ENCODE results near the gene ETFBKMT. TPM values are rescaled to one million over a fixed set of nuclear protein-coding genes. Genes with fewer than 3 reads are reported as not detected.
"Not testable (repeated sequence)": the region's sequence is repeated elsewhere in the genome, so short reads cannot be mapped to it uniquely, and the experiment has no call there.

The ETFBKMT gene
- total RNA-seq, 1 donor from 2014 or later: 2.2 TPM

DNA sequence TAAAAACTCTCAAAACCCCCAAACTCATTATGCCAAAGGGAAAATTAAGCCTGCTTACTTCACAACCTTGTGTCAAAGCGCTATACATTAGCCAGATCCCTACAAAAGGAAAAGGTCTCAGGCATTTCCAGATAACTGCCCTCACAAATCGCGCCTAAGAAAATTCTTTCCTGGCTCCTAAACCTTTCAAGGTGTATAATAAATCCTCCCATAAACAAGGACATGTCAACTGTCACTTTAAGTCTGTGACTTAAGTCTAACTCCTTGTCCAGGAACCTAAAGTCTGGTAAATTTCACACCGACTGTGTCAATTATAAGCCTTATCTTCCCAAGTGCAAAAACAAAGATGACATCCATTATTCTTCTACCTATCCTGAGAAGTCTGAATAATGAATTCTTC is 4.3 kb upstream of the ETFBKMT start:
- DNase-seq (ENCODE audit: low read depth in 2 of 2): no peak

DNA sequence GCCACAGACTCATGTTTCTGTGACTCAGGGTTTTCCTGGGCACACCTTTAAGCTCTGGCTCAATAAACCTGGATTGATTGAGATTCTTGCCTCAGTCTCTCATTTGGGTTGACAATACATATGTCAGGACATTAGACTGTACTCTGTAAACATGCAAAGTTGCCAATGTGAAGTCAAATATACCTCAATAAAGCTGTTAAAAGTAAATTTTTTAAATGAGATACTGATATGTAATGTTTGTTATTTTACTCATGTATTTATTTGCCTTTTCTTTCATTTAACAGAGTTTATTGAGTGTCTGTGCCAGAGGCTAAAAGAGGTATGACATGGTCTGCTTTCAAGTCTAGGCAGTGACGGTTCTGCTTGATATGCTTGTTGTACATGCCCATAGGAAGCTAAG is 3.7 kb upstream of the ETFBKMT start:
- DNase-seq (ENCODE audit: low read depth in 2 of 2): no peak

DNA sequence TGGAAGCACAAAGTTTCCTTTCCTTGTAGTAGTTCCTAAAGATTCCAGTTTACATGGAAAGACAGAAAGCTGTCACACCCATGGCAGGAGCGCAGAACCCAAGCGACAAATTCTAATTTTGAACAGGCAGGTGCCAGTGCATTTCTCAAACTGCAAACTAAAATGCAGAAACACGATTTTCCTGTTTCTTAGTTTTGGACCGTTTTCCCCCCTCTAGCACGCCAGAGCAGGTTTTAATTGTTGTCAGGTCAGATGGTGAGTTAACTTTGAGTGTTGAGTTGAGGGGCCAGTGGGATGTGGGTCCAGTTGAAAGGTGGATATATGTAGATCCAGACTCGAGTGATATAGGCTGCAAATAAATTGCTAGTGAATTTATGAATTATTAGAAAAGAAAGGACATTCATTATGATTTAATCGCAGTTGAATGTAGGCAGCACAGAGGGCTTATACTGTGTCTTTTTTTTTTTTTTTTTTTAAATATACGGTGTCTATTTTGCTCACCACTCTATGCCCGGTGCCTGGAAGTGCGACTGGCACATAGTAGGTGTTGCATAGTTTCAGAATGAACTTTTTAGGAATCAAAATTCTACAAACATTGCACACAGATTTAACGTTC is 909 bp upstream of the ETFBKMT start:
- no peak for DNase-seq (ENCODE audit: low read depth in 2 of 2)

DNA sequence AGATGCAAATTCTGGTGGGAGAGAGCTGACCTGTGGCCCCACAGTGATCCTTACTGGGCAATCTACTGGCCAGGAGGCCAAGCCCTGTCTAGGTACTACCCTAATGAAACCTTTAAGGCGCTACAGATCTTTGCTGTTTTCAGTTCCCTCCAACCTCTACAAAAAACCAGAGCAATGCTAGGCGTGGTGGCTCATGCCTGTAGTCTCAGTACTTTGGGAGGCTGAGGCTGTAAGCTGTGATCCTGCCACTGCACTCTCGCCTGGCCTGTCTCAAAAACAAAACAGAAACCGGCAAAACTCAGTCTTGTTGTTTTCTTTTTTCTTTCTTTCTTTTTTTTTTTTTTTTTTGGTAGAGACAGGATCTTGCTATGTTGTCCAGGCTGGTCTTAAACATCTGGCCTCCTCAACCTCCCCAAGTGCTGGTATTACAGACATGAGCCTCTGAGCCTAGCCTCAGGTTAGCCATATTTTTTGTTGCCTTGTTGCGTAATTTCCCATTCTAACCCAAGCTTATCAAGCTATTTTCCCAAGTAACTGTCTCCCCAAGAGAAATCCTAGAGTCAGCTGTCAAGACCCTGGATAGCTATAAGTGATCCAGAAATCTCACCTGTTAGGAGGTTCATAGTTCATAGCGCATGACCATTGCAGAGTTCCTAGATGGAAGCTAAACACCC is 2.8 kb downstream of the ETFBKMT start:
- no peak for DNase-seq (ENCODE audit: low read depth in 2 of 2)

DNA sequence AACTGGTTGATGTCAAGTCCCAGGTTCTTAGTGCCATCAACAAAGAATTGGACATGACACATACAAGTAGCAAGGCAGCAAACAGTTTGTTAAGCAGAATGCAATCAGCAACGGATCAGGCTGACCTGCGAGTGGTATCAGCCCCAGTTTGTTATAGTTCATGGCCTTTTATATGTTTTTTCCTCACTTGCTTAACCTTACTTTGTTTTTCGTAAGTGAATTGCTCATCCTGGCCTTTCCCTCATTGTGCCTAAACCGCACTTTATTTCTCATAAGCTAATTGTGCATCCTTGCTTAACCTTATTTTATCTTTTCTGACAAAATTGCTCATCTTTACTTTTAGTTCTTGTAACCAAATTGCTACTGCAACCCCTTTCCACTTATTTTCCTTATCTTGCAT is 4.1 kb downstream of the ETFBKMT start:
- DNase-seq (ENCODE audit: low read depth in 2 of 2): no peak

DNA sequence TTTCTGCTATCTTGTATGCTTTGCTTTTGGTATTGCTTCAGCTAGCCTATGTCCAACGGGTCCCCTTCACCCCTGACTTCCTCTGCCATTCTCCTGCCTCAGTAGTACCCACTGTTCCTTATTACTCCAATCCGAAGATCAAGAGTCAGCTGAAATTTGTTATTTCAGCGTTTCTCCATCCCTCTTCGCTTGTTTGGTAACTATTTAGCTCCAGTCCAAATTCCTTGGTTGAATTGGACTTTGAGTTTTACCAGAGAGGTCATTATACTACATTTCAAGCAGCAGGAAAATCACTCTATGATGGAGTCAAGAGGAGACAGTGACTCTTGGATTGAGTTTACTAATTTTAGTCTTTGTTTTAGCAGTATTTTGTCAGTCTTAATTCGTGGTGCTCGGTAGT is 4.5 kb downstream of the ETFBKMT start:
- DNase-seq (ENCODE audit: low read depth in 2 of 2): no peak

DNA sequence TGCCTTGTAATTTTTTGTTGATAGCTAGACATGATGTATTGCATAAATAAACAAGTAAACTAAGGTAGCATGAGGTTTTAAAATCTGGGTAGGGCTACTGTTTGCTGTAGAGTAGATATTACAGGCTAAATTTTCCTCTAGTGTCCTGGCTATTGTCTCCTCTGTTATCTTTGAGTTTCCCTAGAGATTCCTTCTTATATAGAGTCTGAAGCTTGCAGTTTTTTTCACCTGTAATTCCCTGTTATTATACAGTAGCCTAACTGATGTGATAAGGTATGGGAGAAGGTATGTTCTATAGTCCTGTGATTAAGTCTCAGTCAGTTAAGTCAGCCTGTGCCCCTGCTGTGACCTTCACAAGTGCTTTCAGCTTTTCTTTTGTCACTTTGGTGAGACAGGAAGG is 9.5 kb downstream of the ETFBKMT start:
- DNase-seq (ENCODE audit: low read depth in 2 of 2): no peak

DNA sequence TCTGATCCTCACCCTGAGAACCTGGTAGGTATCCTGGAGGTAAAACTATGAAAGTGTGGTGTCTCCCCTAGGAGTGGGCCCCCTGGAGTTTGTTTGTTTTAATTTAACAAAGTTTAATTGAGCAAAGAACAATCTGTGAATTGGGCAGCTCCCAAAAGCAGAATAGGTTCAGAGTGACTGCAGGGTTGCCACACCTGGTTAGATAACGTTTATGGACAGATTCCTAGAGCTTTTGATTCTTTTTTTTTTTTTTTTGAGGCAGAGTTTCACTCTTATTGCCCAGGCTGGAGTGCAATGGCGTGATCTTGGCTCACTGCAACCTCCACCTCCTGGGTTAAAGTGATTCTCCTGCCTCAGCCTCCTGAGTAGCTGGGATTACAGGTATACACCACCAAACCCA is 10.1 kb downstream of the ETFBKMT start:
- DNase-seq (ENCODE audit: low read depth in 2 of 2): not testable (repeated sequence)

DNA sequence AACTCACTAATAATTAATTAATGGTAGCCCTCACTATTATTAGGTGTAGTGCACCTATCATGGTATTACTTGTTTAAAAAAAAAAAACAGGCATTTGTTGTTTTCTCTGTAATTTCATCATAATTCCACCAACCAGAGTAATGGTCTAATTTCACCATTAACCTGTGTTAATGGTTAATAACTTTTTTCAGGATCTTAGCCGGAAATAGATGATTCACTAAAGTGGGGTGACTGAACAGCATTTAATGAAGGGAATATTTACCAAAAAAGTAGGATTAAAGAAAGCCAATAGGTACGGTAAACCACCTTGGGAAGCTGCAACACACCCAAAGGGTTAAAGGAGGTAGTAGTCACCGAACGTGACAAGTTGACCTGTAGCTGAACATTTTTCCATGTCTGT is 13.0 kb downstream of the ETFBKMT start:
- DNase-seq (ENCODE audit: low read depth in 2 of 2): no peak

DNA sequence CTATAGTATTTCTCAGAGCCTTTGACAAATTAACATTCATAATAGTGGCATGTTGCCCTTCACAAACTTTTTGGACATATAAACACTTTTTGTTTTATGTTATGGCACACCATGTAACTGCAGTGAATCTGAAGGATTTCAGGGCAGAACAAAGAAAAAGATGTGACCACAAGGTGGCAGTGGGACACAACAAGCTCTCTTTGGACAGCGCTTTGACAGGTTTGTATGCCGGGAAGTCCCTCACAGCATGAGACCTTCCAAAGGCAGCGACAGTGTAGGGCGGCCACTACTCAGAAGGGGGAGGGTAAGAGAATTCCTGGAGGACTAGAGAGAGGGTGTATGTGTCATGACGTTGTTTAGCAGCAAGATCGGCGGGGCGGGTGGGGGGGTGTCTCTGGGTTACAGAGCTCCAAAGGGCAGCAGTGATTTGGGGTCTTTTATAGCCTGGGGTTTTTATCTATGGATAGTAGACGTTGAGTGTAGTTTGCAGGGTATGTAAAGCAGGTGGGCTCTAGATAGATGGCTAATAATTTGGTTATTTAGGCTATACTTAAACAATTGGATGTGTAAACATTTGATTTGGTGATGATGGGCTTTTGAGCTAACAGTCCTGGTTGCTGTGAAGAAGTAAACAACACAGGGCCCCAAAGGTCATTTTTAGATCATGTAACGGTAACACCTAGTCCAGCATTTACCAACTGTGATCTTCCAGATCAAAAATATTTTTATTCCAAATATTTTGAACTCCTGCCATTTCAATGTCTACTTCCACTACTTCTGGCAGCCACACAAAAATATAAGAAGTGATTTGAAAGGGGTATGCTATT is 22.9 kb downstream of the ETFBKMT start:
- peak; percentile 86 to 91 for DNase-seq (ENCODE audit: low read depth in 2 of 2)

DNA sequence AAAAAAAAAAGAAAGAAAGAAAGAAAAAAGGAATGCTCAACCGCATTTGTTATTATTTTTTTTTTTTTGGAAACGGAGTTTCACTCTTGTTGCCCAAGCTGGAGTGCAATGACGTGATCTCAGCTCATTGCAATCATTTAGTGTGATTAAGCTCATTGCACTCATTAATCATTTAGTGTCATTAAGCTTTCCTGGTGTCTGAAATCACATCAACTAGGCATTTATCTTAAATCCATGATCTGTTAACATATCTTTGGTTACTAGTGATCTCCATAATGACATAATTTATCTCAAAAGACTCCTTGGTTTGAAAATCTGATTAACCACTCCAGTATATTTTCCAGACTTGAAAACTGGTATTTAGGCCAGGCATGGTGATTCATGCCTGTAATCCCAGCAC is 26.3 kb downstream of the ETFBKMT start:
- DNase-seq (ENCODE audit: low read depth in 2 of 2): no peak

DNA sequence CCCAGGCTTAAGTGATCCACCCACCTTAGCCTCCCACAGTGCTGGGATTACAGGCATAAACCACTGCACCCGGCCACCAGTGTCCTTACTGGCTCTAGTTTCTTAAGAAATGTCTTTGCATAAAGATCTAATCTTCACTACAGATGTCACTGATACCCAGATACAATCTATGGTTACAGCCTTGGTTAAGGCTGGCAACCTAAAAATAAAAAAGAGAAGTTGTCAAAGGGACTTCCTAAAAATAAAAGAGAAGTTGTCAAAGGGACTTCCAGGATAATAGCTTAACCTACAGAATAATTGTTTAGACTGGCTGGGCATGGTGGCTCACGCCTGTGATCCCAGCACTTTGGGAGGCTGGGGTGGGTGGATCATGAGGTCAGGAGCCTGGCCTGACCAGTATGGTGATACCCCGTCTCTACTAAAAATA is 27.6 kb downstream of the ETFBKMT start:
- DNase-seq (ENCODE audit: low read depth in 2 of 2): no peak

DNA sequence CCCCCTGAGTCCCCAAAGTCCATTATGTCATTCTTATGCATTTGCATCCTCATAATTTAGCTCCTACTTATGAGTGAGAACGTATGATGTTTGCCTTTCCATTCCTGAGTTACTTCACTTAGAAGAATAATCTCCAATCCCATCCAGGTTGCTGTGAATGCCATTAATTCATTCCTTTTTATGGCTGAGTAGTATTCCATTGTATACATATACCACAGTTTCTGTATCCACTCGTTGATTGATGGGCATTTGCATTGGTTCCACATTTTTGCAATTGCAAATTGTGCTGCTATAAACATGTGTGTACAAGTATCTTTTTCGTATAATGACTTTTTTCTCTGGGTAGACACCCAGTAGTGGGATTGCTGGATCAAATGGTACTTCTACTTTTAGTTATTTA is 30.4 kb downstream of the ETFBKMT start:
- DNase-seq (ENCODE audit: low read depth in 2 of 2): not testable (repeated sequence)

DNA sequence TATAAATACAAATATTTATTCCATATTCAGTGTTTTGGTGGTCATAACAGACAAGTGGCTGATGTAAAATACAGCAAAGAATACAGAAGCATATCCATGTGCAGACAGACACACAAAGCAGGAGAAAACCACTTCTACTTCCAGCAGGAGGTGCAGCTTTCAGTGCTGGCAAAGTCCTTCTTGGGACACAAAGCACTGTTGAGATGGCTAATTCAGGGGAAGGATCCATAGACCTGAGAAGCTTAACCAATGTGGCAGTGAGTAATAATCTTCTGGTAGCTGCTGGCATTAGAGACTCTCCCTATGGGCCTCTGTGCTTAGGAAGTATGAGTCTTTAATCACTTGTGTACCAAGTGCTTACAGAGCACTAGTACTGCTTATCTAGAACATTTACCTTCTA is 42.6 kb downstream of the ETFBKMT start:
- peak in 1 of 2 donors; percentile 34 for DNase-seq (ENCODE audit: low read depth in 2 of 2)

DNA sequence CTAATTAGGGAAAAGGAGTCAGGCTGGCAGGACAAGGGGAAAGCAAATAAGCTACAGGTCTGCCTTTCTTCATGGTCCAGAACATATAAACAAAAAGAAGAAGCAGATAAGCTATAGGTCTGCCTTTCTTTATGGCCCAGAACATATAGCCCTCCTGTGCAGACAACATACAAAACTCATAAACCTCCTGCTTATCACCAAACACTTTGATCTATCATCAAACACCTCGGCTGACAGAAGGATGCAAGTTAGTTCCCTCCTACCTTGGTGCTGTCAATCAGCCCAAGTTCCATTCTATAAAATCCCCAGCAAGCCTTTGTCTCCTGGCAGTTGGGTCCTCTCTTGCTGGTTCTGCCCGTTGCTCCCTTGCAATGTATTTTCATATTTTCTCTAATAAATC is 46.1 kb downstream of the ETFBKMT start:
- no peak for DNase-seq (ENCODE audit: low read depth in 2 of 2)

DNA sequence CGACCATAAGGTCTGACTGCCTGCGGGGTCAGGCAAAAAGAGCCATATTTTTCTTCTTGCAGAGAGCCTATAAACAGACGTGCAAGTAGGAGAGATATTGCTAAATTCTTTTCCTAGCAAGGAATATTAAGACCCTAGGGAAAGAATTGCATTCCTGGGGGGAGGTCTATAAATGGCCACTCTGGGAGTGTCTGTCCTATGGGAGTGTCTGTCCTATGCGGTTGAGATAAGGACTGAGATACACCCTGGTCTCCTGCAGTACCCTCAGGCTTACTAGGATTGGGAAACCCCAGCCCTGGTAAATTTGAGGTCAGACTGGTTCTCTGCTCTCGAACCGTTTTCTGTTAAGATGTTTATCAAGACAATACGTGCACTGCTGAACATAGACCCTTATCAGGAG is 48.6 kb downstream of the ETFBKMT start:
- not testable (repeated sequence) for DNase-seq (ENCODE audit: low read depth in 2 of 2)

DNA sequence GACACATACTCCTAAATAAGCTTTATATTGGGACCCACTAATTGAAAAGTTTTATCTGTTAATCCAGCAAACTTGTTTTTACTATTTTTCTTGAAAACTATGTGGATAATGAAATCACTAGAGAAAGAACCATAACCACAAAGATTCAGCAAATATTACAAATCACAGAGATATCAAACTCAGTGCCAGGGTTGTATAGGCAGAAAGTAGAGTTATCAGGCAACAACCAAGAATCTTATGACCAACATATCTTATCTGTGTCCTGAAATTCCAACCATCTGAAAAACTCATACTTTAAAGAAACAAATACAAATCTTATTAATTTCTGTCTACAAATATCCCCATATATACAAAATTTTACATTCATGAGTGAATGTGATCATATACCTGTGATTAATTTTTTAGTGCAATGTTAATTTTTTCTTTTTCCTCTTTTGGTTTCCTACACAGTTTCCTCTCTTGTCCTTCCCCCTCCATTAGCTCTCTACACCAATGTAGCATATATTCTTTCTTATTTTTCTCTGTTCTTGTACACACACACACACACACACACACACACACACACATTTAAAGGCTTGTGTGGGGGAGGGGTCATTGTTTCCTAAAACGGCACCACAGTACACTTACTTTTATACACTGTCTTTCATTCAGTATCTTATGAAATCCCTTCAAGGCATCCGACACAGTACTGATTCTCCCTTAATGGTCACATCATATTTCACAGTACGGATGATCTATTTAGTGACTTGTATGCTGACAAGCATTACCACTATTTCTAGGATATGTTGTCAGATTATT is 50.7 kb downstream of the ETFBKMT start:
- no peak for DNase-seq (ENCODE audit: low read depth in 2 of 2)

DNA sequence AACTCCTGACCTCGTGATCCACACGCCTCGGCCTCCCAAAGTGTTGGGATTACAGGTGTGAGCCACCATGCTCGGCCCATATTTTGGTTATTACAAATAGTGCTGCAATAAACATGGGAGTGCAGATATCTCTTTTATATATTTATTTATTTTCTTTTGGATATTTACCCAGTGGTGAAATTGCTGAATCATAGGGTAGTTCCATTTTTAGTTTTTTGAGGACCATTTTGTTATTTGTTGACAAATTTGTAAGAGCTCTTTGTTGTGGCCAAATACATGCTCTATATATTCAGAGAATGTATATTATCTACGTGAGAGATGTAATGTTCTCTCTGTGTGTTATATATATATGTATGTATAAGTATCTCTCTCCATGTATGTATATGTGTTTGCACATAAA is 53.4 kb downstream of the ETFBKMT start:
- DNase-seq (ENCODE audit: low read depth in 2 of 2): no peak

DNA sequence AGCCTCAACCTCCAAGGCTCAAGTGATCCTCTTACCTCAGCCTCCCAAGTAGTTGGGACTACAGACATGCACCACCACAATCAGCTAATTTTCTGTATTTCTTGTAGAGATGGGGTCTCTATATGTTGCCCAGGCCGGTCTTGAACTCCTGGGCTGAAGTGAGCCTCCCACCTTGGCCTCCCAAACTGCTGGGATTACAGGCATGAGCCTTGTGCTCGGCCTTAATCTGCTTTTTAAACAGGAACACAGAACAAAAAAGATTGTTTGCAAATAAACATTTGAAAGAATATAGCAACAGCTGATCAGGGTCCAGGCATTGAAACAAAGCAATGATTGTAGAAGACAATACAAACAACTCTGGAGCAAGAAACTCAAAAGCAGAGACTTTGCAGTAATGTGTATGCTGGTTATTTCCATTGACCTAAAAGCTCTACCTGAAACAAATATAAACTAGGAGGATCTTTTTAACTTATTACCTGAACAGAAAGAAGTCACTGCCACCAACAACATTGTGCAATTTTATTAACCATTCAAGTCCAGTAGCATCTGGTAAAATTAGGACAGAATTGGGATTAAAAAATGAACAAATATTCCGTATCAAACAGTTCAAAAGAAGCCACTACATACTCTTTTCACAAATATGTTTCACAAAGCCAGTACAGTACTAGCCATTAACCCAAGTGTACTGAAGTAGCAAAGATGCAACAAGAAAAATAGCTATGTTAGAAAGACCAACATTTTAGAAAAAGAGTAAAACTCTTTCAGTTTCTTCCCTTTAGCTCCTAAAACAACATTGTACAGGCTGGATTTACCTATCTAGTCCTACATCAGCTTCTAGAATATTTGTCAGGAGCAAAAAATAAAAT is 55.2 kb downstream of the ETFBKMT start:
- no peak for DNase-seq (ENCODE audit: low read depth in 2 of 2)

DNA sequence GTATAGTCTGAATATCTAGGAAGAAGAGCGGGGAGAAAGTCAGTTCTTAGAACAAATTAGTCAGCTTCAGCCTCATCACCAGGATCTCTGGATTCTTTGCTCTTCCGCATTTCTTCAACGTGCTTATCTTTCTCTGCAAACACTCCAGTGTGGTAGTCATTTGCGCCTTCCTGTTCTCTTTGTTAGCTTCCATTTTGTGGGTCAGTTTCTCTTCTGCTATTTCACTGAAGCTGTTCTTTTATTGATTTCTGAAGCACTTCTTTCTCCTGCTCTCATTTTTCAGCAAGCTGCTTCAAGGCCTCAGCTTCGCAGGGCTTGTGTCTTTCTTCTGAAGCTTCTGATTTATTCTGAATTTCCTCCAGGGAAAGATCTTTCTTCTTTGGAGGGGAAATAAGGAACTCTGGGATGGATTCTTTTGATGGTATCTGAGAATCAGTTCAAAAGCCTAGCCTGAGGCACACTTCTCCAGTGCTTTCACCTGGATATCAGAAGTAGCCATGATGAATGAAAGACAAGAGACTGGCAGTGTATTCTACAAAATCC is 55.9 kb downstream of the ETFBKMT start:
- no peak for DNase-seq (ENCODE audit: low read depth in 2 of 2)

DNA sequence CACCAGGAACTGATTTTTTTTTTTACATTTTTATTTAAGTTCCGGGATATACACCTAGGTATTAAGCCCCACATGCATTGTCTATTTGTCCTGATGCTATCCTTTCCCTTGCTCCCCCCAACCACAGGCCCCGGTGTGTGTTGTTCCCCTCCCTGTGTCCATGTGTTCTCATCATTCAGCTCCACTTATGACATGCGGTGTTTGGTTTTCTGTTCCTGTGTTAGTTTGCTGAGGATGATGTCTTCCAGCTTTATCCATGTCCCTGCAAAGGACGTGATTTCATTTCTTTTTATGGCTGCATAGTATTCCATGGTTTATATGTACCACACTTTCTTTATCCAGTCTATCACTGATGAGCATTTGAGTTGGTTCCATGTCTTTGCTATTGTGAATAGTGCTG is 57.5 kb downstream of the ETFBKMT start:
- not testable (repeated sequence) for DNase-seq (ENCODE audit: low read depth in 2 of 2)

All from dermis microvascular lymphatic vessel endothelial cell (primary cell).